WTC11 (cell line): Measurements from ENCODE around the gene CELF4. TPM values are rescaled to one million over a fixed set of nuclear protein-coding genes. Genes with fewer than 3 reads are reported as not detected.

Source experiments
- ATAC-seq: fragments of 200-7000 bp; cut with Tn5 transposase; 2 replicates; pipeline ENCODE4 v1.10.0; 2021; ENCODE audit warnings: mild to moderate bottlenecking, moderate library complexity
- CTCF ChIA-PET: fragments of 300-600 bp; sonication (Branson Sonifier 250); formaldehyde crosslinking; loops from one replicate; lab custom pipeline; 2021; ENCODE audit warnings: antibody characterized with exemption; lab: Charles Lee
- POLR2A ChIA-PET: fragments of 350-600 bp; sonication (Branson Sonifier 250); formaldehyde crosslinking; loops from one replicate; lab custom pipeline; 2021; ENCODE audit warnings: antibody characterized with exemption; lab: Charles Lee
- DNase-seq: peaks from one replicate; pipeline ENCODE4 v3.0.0; 2021; ENCODE audit warnings: low spot score
- H3K27ac Mint-ChIP-seq: 2 replicates; pipeline ENCODE4 v1.8.0; 2021; ENCODE audit warnings: mixed read lengths
- H3K27me3 Mint-ChIP-seq: 2 replicates; pipeline ENCODE4 v1.8.0; 2021; ENCODE audit warnings: low read depth, mild to moderate bottlenecking, moderate library complexity, mixed read lengths
- H3K36me3 Mint-ChIP-seq: 2 replicates; pipeline ENCODE4 v1.8.0; 2021; ENCODE audit warnings: mixed read lengths
- H3K4me1 Mint-ChIP-seq: 2 replicates; pipeline ENCODE4 v1.8.0; 2022; ENCODE audit warnings: mixed read lengths
- H3K4me3 Mint-ChIP-seq: 2 replicates; pipeline ENCODE4 v1.8.0; 2021; ENCODE audit warnings: mild to moderate bottlenecking, moderate library complexity, mixed read lengths
- H3K9me3 Mint-ChIP-seq: 2 replicates; pipeline ENCODE4 v1.8.0; 2021; ENCODE audit warnings: mixed read lengths
- CREB1 ChIP-seq: sonication (generic); formaldehyde crosslinking; IDR thresholded peaks from 2 replicates; pipeline ENCODE4 v1.8.0; 2023; ENCODE audit warnings: mild to moderate bottlenecking, missing genetic modification reagents
- EMX1 ChIP-seq: fragments of 250-450 bp; sonication (Bioruptor Pico); IDR thresholded peaks from 2 replicates; pipeline ENCODE4 v1.8.0; 2021; ENCODE audit warnings: mild to moderate bottlenecking
- GRHL2 ChIP-seq: fragments of 250-450 bp; sonication (Bioruptor Pico); IDR thresholded peaks from 2 replicates; pipeline ENCODE4 v1.8.0; 2022; ENCODE audit warnings: mild to moderate bottlenecking, moderate library complexity; ENCODE audit not compliant: insufficient replicate concordance, severe bottlenecking
- JAZF1 ChIP-seq: fragments of 250-450 bp; sonication (Bioruptor Pico); IDR thresholded peaks from 2 replicates; pipeline ENCODE4 v1.9.0; 2021; ENCODE audit warnings: moderate library complexity, mild to moderate bottlenecking, inconsistent platforms
- MLX ChIP-seq: sonication (generic); formaldehyde crosslinking; IDR thresholded peaks from 2 replicates; pipeline ENCODE4 v1.8.1; 2023; ENCODE audit warnings: mild to moderate bottlenecking, missing genetic modification reagents, moderate library complexity
- PRDM15 ChIP-seq: sonication (generic); formaldehyde crosslinking; IDR thresholded peaks from 2 replicates; pipeline ENCODE4 v1.8.0; 2022; ENCODE audit warnings: missing genetic modification reagents
- RORB ChIP-seq: fragments of 250-450 bp; sonication (Bioruptor Pico); IDR thresholded peaks from 2 replicates; pipeline ENCODE4 v1.9.0; 2021; ENCODE audit warnings: mild to moderate bottlenecking
- SMAD3 ChIP-seq: sonication (generic); formaldehyde crosslinking; IDR thresholded peaks from 2 replicates; pipeline ENCODE4 v1.8.0; 2022; ENCODE audit warnings: missing genetic modification reagents, mild to moderate bottlenecking, borderline replicate concordance
- ZNF138 ChIP-seq: sonication (generic); formaldehyde crosslinking; conservative IDR thresholded peaks from 2 replicates; pipeline ENCODE4 v1.8.1; 2022; ENCODE audit warnings: mild to moderate bottlenecking, moderate library complexity, missing genetic modification reagents
- ZNF423 ChIP-seq: fragments of 250-450 bp; sonication (Bioruptor Pico); IDR thresholded peaks from 2 replicates; pipeline ENCODE4 v2.1.2; 2022; ENCODE audit warnings: mild to moderate bottlenecking, moderate library complexity
- ZNF532 ChIP-seq: fragments of 250-450 bp; sonication (Bioruptor Pico); IDR thresholded peaks from 2 replicates; pipeline ENCODE4 v1.9.0; 2021; ENCODE audit warnings: mild to moderate bottlenecking, borderline replicate concordance
- ZNF671 ChIP-seq: fragments of 250-450 bp; sonication (Bioruptor Pico); IDR thresholded peaks from 2 replicates; pipeline ENCODE4 v1.8.0; 2021; ENCODE audit warnings: mild to moderate bottlenecking
- ZSCAN18 ChIP-seq: fragments of 250-450 bp; sonication (Bioruptor Pico); IDR thresholded peaks from 2 replicates; pipeline ENCODE4 v2.1.2; 2022; ENCODE audit warnings: mild to moderate bottlenecking, moderate library complexity
- total RNA-seq: library from RNA; stranded (reverse); gene quantifications from 3 replicates; pipeline ENCODE4 v1.2.3, GENCODE V29; 2021
- TF ChIP-seq, protein P1 (sequence below): sonication (generic); formaldehyde crosslinking; IDR thresholded peaks from 2 replicates; pipeline ENCODE4 v1.8.0; 2023; ENCODE audit warnings: missing genetic modification reagents, mild to moderate bottlenecking, borderline replicate concordance
- TF ChIP-seq, protein P2 (sequence below): sonication (generic); formaldehyde crosslinking; IDR thresholded peaks from 2 replicates; pipeline ENCODE4 v1.8.1; 2023; ENCODE audit warnings: mild to moderate bottlenecking, missing genetic modification reagents
- TF ChIP-seq, protein P3 (sequence below): sonication (generic); formaldehyde crosslinking; IDR thresholded peaks from 2 replicates; pipeline ENCODE4 v1.8.1; 2022; ENCODE audit warnings: low read depth, missing genetic modification reagents, borderline replicate concordance
- TF ChIP-seq, protein P4 (sequence below): sonication (generic); formaldehyde crosslinking; IDR thresholded peaks from 2 replicates; pipeline ENCODE4 v1.8.1; 2023; ENCODE audit warnings: mild to moderate bottlenecking, missing genetic modification reagents, moderate library complexity

CELF4 gene
- total RNA-seq, 1 experiment from 2014 or later: 2.9 TPM

DNA sequence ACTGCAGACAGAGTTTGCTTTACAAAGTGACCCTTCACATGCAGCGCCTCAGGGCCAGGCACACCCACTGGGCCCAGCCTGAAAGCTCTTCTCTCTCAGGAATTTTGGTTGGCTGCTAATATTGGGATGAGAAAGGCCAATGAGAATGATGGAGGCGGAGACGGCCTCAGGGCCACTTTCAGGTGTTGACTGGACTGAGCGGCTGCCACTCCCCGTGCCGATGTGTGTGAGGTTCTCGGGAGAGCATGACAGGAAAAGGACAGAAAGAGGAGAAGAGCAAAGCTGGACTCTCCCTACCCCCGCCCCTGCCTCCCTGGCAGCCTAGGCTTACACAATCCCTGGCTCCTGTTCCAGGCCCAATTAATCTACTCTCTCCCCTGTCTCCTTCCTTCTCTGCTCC, 155.7 kb downstream of the CELF4 start (continued):
- TF ChIP-seq, protein P1, sequence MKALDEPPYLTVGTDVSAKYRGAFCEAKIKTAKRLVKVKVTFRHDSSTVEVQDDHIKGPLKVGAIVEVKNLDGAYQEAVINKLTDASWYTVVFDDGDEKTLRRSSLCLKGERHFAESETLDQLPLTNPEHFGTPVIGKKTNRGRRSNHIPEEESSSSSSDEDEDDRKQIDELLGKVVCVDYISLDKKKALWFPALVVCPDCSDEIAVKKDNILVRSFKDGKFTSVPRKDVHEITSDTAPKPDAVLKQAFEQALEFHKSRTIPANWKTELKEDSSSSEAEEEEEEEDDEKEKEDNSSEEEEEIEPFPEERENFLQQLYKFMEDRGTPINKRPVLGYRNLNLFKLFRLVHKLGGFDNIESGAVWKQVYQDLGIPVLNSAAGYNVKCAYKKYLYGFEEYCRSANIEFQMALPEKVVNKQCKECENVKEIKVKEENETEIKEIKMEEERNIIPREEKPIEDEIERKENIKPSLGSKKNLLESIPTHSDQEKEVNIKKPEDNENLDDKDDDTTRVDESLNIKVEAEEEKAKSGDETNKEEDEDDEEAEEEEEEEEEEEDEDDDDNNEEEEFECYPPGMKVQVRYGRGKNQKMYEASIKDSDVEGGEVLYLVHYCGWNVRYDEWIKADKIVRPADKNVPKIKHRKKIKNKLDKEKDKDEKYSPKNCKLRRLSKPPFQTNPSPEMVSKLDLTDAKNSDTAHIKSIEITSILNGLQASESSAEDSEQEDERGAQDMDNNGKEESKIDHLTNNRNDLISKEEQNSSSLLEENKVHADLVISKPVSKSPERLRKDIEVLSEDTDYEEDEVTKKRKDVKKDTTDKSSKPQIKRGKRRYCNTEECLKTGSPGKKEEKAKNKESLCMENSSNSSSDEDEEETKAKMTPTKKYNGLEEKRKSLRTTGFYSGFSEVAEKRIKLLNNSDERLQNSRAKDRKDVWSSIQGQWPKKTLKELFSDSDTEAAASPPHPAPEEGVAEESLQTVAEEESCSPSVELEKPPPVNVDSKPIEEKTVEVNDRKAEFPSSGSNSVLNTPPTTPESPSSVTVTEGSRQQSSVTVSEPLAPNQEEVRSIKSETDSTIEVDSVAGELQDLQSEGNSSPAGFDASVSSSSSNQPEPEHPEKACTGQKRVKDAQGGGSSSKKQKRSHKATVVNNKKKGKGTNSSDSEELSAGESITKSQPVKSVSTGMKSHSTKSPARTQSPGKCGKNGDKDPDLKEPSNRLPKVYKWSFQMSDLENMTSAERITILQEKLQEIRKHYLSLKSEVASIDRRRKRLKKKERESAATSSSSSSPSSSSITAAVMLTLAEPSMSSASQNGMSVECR (CRISPR knock-in tag): no peak
- TF ChIP-seq CREB1 (CRISPR knock-in tag) (no peak), ZNF138 (CRISPR knock-in tag) (no peak), JAZF1 (no peak)
- TF ChIP-seq, protein P2, sequence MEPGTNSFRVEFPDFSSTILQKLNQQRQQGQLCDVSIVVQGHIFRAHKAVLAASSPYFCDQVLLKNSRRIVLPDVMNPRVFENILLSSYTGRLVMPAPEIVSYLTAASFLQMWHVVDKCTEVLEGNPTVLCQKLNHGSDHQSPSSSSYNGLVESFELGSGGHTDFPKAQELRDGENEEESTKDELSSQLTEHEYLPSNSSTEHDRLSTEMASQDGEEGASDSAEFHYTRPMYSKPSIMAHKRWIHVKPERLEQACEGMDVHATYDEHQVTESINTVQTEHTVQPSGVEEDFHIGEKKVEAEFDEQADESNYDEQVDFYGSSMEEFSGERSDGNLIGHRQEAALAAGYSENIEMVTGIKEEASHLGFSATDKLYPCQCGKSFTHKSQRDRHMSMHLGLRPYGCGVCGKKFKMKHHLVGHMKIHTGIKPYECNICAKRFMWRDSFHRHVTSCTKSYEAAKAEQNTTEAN (CRISPR knock-in tag): no peak

GRCh38 chr18:37408676-37409265, 156.8 kb downstream of the CELF4 start:
- Mint-ChIP-seq H3K27ac (no peak overlapping the region), H3K9me3 (no peaks in the 10 kb centered on the region), H3K4me3 (no peak overlapping the region), H3K27me3 (peaks cover 6% of the 10 kb centered on the region; the same call in 1 of the 2 replicates), H3K4me1 (peaks cover 12% of the 10 kb centered on the region), H3K36me3 (no peaks in the 10 kb centered on the region)
- ATAC-seq: no peak
- ChIA-PET CTCF (interaction anchor here (1.5 kb wide), 1 partner anchor 129 kb away, joined by 3 read pairs; no protein-coding TSS in a partner anchor), POLR2A (no interaction called here)
- DNase-seq: no peak
- TF ChIP-seq RORB (no peak), EMX1 (no peak), ZNF532 (CRISPR knock-in tag) (no peak), PRDM15 (no peak), ZSCAN18 (CRISPR knock-in tag) (no peak), GRHL2 (CRISPR knock-in tag) (no peak), ZNF671 (CRISPR knock-in tag) (no peak), SMAD3 (CRISPR knock-in tag) (no peak), MLX (no peak), ZNF423 (CRISPR knock-in tag) (no peak), JAZF1 (no peak)
- TF ChIP-seq, protein P3, sequence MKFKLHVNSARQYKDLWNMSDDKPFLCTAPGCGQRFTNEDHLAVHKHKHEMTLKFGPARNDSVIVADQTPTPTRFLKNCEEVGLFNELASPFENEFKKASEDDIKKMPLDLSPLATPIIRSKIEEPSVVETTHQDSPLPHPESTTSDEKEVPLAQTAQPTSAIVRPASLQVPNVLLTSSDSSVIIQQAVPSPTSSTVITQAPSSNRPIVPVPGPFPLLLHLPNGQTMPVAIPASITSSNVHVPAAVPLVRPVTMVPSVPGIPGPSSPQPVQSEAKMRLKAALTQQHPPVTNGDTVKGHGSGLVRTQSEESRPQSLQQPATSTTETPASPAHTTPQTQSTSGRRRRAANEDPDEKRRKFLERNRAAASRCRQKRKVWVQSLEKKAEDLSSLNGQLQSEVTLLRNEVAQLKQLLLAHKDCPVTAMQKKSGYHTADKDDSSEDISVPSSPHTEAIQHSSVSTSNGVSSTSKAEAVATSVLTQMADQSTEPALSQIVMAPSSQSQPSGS (CRISPR knock-in tag): no peak
- TF ChIP-seq, protein P4, sequence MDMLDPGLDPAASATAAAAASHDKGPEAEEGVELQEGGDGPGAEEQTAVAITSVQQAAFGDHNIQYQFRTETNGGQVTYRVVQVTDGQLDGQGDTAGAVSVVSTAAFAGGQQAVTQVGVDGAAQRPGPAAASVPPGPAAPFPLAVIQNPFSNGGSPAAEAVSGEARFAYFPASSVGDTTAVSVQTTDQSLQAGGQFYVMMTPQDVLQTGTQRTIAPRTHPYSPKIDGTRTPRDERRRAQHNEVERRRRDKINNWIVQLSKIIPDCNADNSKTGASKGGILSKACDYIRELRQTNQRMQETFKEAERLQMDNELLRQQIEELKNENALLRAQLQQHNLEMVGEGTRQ (CRISPR knock-in tag): no peak
